AG09309 (cell line): ENCODE measurements around the gene HYAL2.

ENCODE experiments used
- DNase-seq: peaks from one replicate; pipeline ENCODE4 v3.0.0-alpha.2; 2010; ENCODE audit warnings: low read depth
- H3K4me3 ChIP-seq: 2 replicates; pipeline ENCODE4 v1.5.1; 2011; ENCODE audit warnings: mild to moderate bottlenecking, low read depth, low read length, moderate library complexity; ENCODE audit not compliant: control insufficient read depth
- TF ChIP-seq, protein P1 (sequence below): IDR thresholded peaks from 2 replicates; pipeline ENCODE4 v1.5.1; 2011; ENCODE audit warnings: mild to moderate bottlenecking, low read depth, low read length, inconsistent platforms; ENCODE audit not compliant: insufficient read depth, control insufficient read depth; ENCODE audit errors: missing control alignments

Gene HYAL2

DNA sequence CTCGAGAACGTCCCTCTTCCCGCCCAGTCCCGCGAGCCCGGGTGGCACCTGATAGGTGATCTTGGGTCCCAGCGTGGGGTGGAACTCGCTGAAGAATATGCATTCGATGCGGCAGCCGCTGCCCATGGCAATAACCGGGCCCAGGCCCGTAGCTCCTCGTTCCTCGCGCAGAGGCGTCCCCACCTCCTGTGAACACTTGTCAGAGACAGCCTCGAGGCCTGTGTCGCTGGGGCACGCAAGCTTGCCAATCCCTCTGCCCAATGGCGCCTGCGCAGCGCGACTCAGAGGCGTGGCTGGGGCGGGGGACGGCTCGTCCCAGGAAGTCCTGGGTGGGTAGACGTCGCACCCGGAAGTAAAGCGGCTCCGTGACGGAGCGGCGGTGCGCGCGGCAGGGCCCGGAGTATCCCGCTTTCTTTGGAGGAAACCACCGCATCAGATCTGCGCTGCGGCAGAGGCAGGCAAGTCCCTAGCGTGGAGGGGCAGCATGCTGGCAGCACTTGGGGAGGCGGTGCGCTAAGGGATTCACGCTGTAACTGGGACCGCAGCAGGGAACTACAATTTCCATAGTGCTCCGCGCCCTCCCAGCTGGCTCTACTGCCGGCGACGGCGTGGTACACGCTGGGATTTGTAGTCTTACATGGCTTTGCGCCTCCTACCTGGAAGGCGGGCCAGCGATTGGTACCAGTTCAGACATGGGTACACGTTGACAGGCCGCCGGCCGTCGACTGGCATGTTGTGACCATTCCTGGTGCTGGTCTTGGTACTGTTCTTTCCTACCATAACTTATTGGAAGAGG is 28.2 kb upstream of the HYAL2 start, which contains the start of the genes CYB561D2 and NPRL2:
TSS of gene CYB561D2 (plus strand) at position 336 of the 796 bp plus-strand sequence. CDS start 572 bp downstream, outside the sequence.
TSS of gene NPRL2 (minus strand) at position 249 of the 796 bp plus-strand sequence. CDS start at position 126, 123 bp downstream.
- DNase-seq: peak; percentile 62
- H3K4me3 ChIP-seq: peak within 1 kb of the TSS; percentile 81
- TF ChIP-seq, protein P1, sequence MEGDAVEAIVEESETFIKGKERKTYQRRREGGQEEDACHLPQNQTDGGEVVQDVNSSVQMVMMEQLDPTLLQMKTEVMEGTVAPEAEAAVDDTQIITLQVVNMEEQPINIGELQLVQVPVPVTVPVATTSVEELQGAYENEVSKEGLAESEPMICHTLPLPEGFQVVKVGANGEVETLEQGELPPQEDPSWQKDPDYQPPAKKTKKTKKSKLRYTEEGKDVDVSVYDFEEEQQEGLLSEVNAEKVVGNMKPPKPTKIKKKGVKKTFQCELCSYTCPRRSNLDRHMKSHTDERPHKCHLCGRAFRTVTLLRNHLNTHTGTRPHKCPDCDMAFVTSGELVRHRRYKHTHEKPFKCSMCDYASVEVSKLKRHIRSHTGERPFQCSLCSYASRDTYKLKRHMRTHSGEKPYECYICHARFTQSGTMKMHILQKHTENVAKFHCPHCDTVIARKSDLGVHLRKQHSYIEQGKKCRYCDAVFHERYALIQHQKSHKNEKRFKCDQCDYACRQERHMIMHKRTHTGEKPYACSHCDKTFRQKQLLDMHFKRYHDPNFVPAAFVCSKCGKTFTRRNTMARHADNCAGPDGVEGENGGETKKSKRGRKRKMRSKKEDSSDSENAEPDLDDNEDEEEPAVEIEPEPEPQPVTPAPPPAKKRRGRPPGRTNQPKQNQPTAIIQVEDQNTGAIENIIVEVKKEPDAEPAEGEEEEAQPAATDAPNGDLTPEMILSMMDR: no peak

DNA sequence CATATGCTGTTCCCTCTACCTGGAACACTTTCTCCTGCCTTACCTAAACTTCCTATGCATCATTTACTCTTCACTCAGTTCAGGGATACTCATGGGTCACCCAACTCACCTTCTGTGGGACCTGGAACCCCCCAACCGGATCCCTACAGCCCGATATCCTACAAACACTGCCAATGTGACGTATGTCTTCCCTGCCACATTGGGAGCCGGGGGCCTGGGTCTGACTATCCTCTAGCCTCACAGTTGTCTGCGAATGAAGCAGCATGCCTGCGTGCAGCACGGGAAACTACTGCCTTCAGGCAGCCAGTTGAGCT is 27.6 kb upstream of the HYAL2 start:
- no peak for DNase-seq
- peak overlapping the region; percentile 81 for H3K4me3 ChIP-seq
- TF ChIP-seq, protein P1: no peak

GRCh38 chr3:50347187-50347813 is 24.8 kb upstream of the HYAL2 start:
- TF ChIP-seq, protein P1: peak; percentile 72
- H3K4me3 ChIP-seq: no peak overlapping the region
- DNase-seq: no peak

DNA sequence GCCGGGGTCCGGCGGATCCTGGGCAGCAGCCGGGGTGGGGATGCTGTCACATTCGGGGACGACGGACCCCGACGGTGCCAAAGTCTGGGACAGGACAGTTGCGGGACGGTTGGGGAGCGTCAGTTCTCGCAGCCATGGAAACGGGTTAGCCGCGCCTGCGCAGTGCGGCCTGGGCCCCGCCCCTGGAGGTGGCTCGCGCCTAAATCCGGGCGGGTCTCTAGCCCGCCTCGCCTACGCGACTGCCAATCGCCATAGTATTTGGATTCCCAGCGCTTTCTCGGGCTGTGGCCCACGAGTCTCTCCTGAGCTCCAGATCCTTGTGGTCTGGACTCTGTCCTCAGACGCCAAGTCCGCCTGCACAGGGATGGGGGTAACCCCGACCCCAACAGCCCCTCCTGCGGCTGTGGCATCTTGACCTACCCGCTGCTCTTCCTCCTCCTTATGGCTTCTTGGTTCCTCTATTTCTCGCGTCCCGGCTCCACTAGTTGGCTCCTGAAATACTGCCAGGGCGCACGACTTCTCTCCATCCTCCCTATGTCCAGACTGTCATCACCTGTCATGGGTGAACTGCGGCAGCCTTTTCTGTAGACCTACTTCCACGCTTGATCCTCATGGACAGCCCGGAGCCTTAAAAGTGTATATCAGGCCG is 23.2 kb upstream of the HYAL2 start, which contains the start of gene ZMYND10:
TSS of gene ZMYND10 (minus strand) at position 147 of the 649 bp plus-strand sequence. CDS start 153 bp downstream, outside the sequence.
- TF ChIP-seq, protein P1: no peak
- H3K4me3 ChIP-seq: peak within 1 kb of the TSS; percentile 55
- no peak for DNase-seq

- H3K4me3 ChIP-seq: peak overlapping the region; percentile 55
- no peak for DNase-seq
- TF ChIP-seq, protein P1: no peak
Measured at GRCh38 chr3:50345008-50345407, 22.5 kb upstream of the HYAL2 start.

- no peak overlapping the region for H3K4me3 ChIP-seq
- TF ChIP-seq, protein P1: no peak
- DNase-seq: no peak
Measured at GRCh38 chr3:50342813-50343633, 20.5 kb upstream of the HYAL2 start.
